ENCODE data around the gene TMEM30B.

- TF ChIP-seq, protein P1, sequence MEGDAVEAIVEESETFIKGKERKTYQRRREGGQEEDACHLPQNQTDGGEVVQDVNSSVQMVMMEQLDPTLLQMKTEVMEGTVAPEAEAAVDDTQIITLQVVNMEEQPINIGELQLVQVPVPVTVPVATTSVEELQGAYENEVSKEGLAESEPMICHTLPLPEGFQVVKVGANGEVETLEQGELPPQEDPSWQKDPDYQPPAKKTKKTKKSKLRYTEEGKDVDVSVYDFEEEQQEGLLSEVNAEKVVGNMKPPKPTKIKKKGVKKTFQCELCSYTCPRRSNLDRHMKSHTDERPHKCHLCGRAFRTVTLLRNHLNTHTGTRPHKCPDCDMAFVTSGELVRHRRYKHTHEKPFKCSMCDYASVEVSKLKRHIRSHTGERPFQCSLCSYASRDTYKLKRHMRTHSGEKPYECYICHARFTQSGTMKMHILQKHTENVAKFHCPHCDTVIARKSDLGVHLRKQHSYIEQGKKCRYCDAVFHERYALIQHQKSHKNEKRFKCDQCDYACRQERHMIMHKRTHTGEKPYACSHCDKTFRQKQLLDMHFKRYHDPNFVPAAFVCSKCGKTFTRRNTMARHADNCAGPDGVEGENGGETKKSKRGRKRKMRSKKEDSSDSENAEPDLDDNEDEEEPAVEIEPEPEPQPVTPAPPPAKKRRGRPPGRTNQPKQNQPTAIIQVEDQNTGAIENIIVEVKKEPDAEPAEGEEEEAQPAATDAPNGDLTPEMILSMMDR (IDR thresholded peaks at IDR 0.05) = peak in 1 of 4 donors; percentile 5
- peak; percentile 29 for TF ChIP-seq POLR2A (IDR thresholded peaks at IDR 0.05)
Measured at GRCh38 chr14:61321385-61322010, 40.4 kb upstream of the TMEM30B start, which contains the start of gene PRKCH.

Measured in right lobe of liver (tissue), 4 donors.